Mucosa of descending colon (tissue), 3 donors: Measurements from ENCODE around the gene ADARB1. TPM values are rescaled to one million over a fixed set of nuclear protein-coding genes. Genes with fewer than 3 reads are reported as not detected.
"Not testable (repeated sequence)": the region's sequence is repeated elsewhere in the genome, so short reads cannot be mapped to it uniquely, and the experiment has no call there.

Source experiments
- ATAC-seq: fragments of 200-7000 bp; cut with Tn5 transposase; one replicate; pipeline ENCODE4 v1.9.1; 2020; ENCODE audit warnings: mild to moderate bottlenecking, moderate library complexity
- DNase-seq, 3 donors: peaks; one replicate each; pipeline ENCODE4 v3.0.0-alpha.2; 2020
- H3K36me3 ChIP-seq: fragments of 200-600 bp; one replicate; pipeline ENCODE4 v1.8.0; 2021; ENCODE audit warnings: low read depth, mild to moderate bottlenecking
- H3K4me1 ChIP-seq: fragments of 200-600 bp; one replicate; pipeline ENCODE4 v1.8.0; 2021; ENCODE audit warnings: low read depth, mild to moderate bottlenecking
- H3K4me3 ChIP-seq: fragments of 200-600 bp; one replicate; pipeline ENCODE4 v1.8.0; 2021; ENCODE audit warnings: mild to moderate bottlenecking
- H3K9me3 ChIP-seq: fragments of 200-600 bp; one replicate; pipeline ENCODE4 v1.8.0; 2021; ENCODE audit warnings: mild to moderate bottlenecking
- CTCF ChIP-seq: fragments of 200-600 bp; IDR thresholded peaks from one replicate; pipeline ENCODE4 v1.8.0; 2022; ENCODE audit warnings: antibody characterized with exemption, mild to moderate bottlenecking
- intact Hi-C, 2 donors: fragments of 100-400 bp; cut with DNase I in 1 of 2; cut with micrococcal nuclease in 1 of 2; formaldehyde crosslinking; loops; one replicate each; pipeline versions ENCODE4 v1.11.0 to v1.11.1; 2022; cut with DNase I, micrococcal nuclease
- total RNA-seq, 3 donors: library from RNA; stranded (reverse); fragmentation: NEBNext Ultra II Directional in 2 of 3; extraction: Animal tissue kit (Norgen Biotek cat#: 25700) in 2 of 3; gene quantifications; one replicate each; pipeline versions ENCODE4 v1.2.1 to v1.2.4, GENCODE V29; 2021 to 2023
- donor health status: DM: no; HTN: no; CAD: no; lungs with moderate emphysema.
- donor health status: DM: no; HTN: no; CAD: no.
- donor health status: DM: no; HTN: yes; CAD: no.

ADARB1 gene
- total RNA-seq, 3 donors from 2014 or later = 5.4 to 91.2 (median 8.8) TPM

GRCh38 chr21:45141507-45141906, 67.1 kb downstream of the ADARB1 start:
- TF ChIP-seq CTCF = no peak
- Histone ChIP-seq H3K9me3 (no peaks in the 10 kb centered on the region), H3K4me3 (no peak overlapping the region), H3K4me1 (no peaks in the 10 kb centered on the region), H3K36me3 (no peaks in the 10 kb centered on the region)
- DNase-seq = no peak
- ATAC-seq = no peak
- intact Hi-C loops = loop anchor here (5.0 to 10.0 kb wide), 3 partner anchors 143 to 303 kb away; partner anchors contain the start of gene POFUT2 (in 1 of the 2)

GRCh38 chr21:45142469-45143308, 68.3 kb downstream of the ADARB1 start:
- no peak for TF ChIP-seq CTCF
- intact Hi-C loops = loop anchor here (5.0 to 10.0 kb wide), 3 partner anchors 142 to 302 kb away; partner anchors contain the start of gene POFUT2 (in 1 of the 2)
- H3K36me3 ChIP-seq = no peaks in the 10 kb centered on the region
- H3K4me1 ChIP-seq = no peaks in the 10 kb centered on the region
- H3K9me3 ChIP-seq = no peaks in the 10 kb centered on the region
- ATAC-seq (no peak), DNase-seq (no peak)
- H3K4me3 ChIP-seq = no peak overlapping the region

DNA sequence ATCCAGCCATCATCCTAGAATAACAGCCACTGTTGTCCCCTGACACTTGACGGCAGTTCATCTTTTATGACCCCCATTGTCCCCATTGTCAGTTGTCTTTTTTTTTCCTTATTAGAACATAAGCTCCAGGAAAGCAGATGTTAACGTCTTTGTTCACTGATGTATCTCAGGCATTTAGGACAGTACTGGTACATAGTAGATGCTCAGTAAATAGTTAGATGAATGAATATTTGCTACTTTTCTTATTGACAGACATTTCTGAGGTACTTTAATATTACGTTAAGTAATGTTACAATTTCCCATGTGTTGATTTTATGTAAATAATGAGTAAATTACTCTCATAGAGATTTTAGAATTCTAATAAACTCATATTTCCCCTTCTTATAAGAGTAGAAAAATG, 69.5 kb downstream of the ADARB1 start:
- ATAC-seq = no peak
- TF ChIP-seq CTCF = no peak
- intact Hi-C loops = loop anchor here (5.0 to 10.0 kb wide), 3 partner anchors 141 to 301 kb away; partner anchors contain the start of gene POFUT2 (in 1 of the 2)

GRCh38 chr21:45145146-45145545, 70.8 kb downstream of the ADARB1 start:
- ATAC-seq = no peak
- H3K4me1 ChIP-seq = no peaks in the 10 kb centered on the region
- TF ChIP-seq CTCF = no peak
- H3K9me3 ChIP-seq = no peaks in the 10 kb centered on the region
- no peaks in the 10 kb centered on the region for H3K36me3 ChIP-seq
- DNase-seq = no peak
- intact Hi-C loops = loop anchor here in 1 of 2 donors (10.0 kb wide), 2 partner anchors 140 to 300 kb away; partner anchors contain the start of gene POFUT2
- H3K4me3 ChIP-seq = no peak overlapping the region

More for the DNA sequence above, 69.5 kb downstream of the ADARB1 start:
- H3K4me1 ChIP-seq = no peaks in the 10 kb centered on the region
- DNase-seq = no peak
- no peaks in the 10 kb centered on the region for H3K36me3 ChIP-seq
- no peaks in the 10 kb centered on the region for H3K9me3 ChIP-seq
- H3K4me3 ChIP-seq = no peak overlapping the region

DNA sequence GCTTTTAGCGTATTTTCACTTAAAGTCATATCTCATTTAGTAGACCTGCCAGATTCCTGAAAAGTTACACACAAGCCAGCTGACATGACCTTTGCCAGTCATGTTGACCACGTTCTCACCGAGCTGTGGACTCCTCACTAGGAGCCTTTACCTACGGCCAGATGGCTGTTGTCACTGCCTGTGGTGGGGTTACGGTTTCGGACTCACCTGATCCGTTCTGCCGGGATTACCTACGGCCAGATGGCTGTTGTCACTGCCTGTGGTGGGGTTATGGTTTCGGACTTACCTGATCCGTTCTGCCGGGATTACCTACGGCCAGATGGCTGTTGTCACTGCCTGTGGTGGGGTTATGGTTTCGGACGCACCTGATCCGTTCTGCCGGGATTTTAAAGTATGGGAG, 71.5 kb downstream of the ADARB1 start:
- not testable (repeated sequence) for ATAC-seq, H3K4me1 ChIP-seq, H3K36me3 ChIP-seq, DNase-seq, H3K9me3 ChIP-seq, H3K4me3 ChIP-seq
- intact Hi-C loops = loop anchor here in 1 of 2 donors (10.0 kb wide), 2 partner anchors 139 to 299 kb away; partner anchors contain the start of gene POFUT2

- H3K9me3 ChIP-seq = no peaks in the 10 kb centered on the region
- TF ChIP-seq CTCF = no peak
- ATAC-seq = no peak
- DNase-seq = no peak
- intact Hi-C loops = loop anchor here in 1 of 2 donors (10.0 kb wide), 2 partner anchors 138 to 298 kb away; partner anchors contain the start of gene POFUT2
- H3K4me3 ChIP-seq = no peak overlapping the region
- no peaks in the 10 kb centered on the region for H3K4me1 ChIP-seq
- no peaks in the 10 kb centered on the region for H3K36me3 ChIP-seq
Observed at GRCh38 chr21:45146306-45146705, 71.9 kb downstream of the ADARB1 start.
